Panc1 (cell line): ENCODE results near the gene RBM8A.

Source experiments
- CTCF ChIP-seq: fragments of 450-650 bp; IDR thresholded peaks from 2 replicates; pipeline ENCODE4 v1.5.1; 2017; ENCODE audit warnings: mild to moderate bottlenecking
- POLR2AphosphoS5 ChIP-seq: IDR thresholded peaks from 2 replicates; pipeline ENCODE4 v1.6.1; 2012; ENCODE audit warnings: mild to moderate bottlenecking, low read depth, low read length, moderate library complexity
- TCF7L2 ChIP-seq: IDR thresholded peaks from 2 replicates; pipeline ENCODE4 v1.6.1; 2011; ENCODE audit warnings: mild to moderate bottlenecking, low read depth, low read length, inconsistent platforms
- TF ChIP-seq, protein P1 (sequence below), 2 experiments: IDR thresholded peaks; 2 replicates each; pipeline ENCODE4 v1.6.1; 2011 to 2012; ENCODE audit warnings: low read depth in 2 of 2, control low read depth in 1 of 2, low read length in 1 of 2, mild to moderate bottlenecking in 1 of 2, moderate library complexity in 1 of 2; ENCODE audit not compliant: insufficient read depth in 1 of 2

- no peak for TF ChIP-seq CTCF
- TF ChIP-seq, protein P1, sequence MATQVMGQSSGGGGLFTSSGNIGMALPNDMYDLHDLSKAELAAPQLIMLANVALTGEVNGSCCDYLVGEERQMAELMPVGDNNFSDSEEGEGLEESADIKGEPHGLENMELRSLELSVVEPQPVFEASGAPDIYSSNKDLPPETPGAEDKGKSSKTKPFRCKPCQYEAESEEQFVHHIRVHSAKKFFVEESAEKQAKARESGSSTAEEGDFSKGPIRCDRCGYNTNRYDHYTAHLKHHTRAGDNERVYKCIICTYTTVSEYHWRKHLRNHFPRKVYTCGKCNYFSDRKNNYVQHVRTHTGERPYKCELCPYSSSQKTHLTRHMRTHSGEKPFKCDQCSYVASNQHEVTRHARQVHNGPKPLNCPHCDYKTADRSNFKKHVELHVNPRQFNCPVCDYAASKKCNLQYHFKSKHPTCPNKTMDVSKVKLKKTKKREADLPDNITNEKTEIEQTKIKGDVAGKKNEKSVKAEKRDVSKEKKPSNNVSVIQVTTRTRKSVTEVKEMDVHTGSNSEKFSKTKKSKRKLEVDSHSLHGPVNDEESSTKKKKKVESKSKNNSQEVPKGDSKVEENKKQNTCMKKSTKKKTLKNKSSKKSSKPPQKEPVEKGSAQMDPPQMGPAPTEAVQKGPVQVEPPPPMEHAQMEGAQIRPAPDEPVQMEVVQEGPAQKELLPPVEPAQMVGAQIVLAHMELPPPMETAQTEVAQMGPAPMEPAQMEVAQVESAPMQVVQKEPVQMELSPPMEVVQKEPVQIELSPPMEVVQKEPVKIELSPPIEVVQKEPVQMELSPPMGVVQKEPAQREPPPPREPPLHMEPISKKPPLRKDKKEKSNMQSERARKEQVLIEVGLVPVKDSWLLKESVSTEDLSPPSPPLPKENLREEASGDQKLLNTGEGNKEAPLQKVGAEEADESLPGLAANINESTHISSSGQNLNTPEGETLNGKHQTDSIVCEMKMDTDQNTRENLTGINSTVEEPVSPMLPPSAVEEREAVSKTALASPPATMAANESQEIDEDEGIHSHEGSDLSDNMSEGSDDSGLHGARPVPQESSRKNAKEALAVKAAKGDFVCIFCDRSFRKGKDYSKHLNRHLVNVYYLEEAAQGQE (IDR thresholded peaks at IDR 0.05; ENCODE audit: insufficient read depth in 1 of 2, low read depth in 2 of 2, low read length in 1 of 2): no peak
- TF ChIP-seq TCF7L2: no peak
- TF ChIP-seq POLR2AphosphoS5: no peak
Observed at GRCh38 chr1:145891143-145891542, 36.1 kb downstream of the RBM8A start.
